ENCODE data around the gene PIK3R6.

GRCh38 chr17:8839410-8839935 is 28.0 kb downstream of the PIK3R6 start:
- no peak for TF ChIP-seq CTCF (conservative IDR thresholded peaks at IDR 0.05 in 1 of 2, IDR thresholded peaks at IDR 0.05 in 1 of 2; ENCODE audit: extremely low read depth in 1 of 2, insufficient read depth in 1 of 2, low read depth in 1 of 2, low read length in 2 of 2)
- no peak for TF ChIP-seq EZH2 (IDR thresholded peaks at IDR 0.05; ENCODE audit: borderline replicate concordance, low read length)
